CD14-positive monocyte (primary cell): ENCODE measurements around the gene MAPKAPK3. TPM values are rescaled to one million over a fixed set of nuclear protein-coding genes. Genes with fewer than 3 reads are reported as not detected.
A peak's percentile ranks its signal among the peaks of the same experiment; 100 is the strongest.

ENCODE experiments used
- DNase-seq, 3 donors: peaks; one replicate each; pipeline ENCODE4 v3.0.0-alpha.2; 2011 to 2022
- H2AFZ ChIP-seq: 2 replicates; pipeline ENCODE4 v1.6.0; 2012; ENCODE audit warnings: mild to moderate bottlenecking, low read depth, low read length, inconsistent platforms; ENCODE audit not compliant: insufficient read depth, poor library complexity, severe bottlenecking
- H3K27ac ChIP-seq, 2 donors: 1 replicate in 1 of 2; 2 replicates in 1 of 2; pipeline ENCODE4 v1.5.1; 2012 to 2013; ENCODE audit warnings: low read length in 2 of 2, control low read depth in 1 of 2, inconsistent platforms in 1 of 2, low read depth in 1 of 2, mild to moderate bottlenecking in 1 of 2
- H3K27me3 ChIP-seq, 2 donors: one replicate each; pipeline versions ENCODE4 v1.6.0 to v1.6.1; 2011 to 2013; ENCODE audit warnings: low read length in 2 of 2; ENCODE audit not compliant: control insufficient read depth in 2 of 2, insufficient read depth in 2 of 2
- H3K36me3 ChIP-seq, 2 donors: replicated peaks in 1 of 2; 1 replicate in 1 of 2; 2 replicates in 1 of 2; pipeline versions ENCODE4 v1.5.1 to v1.6.1; 2012 to 2013; ENCODE audit warnings: low read length in 2 of 2, control low read depth in 1 of 2, inconsistent platforms in 1 of 2, mild to moderate bottlenecking in 1 of 2; ENCODE audit not compliant: insufficient read depth in 2 of 2, control insufficient read depth in 1 of 2
- H3K4me1 ChIP-seq, 2 donors: 1 replicate in 1 of 2; 2 replicates in 1 of 2; pipeline versions ENCODE4 v1.5.1 to v1.6.1; 2012 to 2013; ENCODE audit warnings: low read length in 2 of 2, control low read depth in 1 of 2, inconsistent platforms in 1 of 2, mild to moderate bottlenecking in 1 of 2, moderate library complexity in 1 of 2; ENCODE audit not compliant: insufficient read depth in 2 of 2, control insufficient read depth in 1 of 2
- H3K4me2 ChIP-seq: replicated peaks from 2 replicates; pipeline ENCODE3; 2012; ENCODE audit warnings: low read length, moderate library complexity, mild to moderate bottlenecking; ENCODE audit not compliant: poor library complexity, severe bottlenecking; ENCODE audit errors: extremely low read depth
- H3K4me3 ChIP-seq, 3 experiments: fragments of 200-600 bp in 1 of 3; sonication (generic) in 1 of 3; replicated peaks in 1 of 3; 1 replicate in 2 of 3; 2 replicates in 1 of 3; pipeline ENCODE4 v1.5.1; 2011 to 2013; ENCODE audit warnings: low read length in 3 of 3, mild to moderate bottlenecking in 3 of 3, control low read depth in 2 of 3, low read depth in 2 of 3, inconsistent platforms in 1 of 3, moderate library complexity in 1 of 3
- H3K79me2 ChIP-seq: 2 replicates; pipeline ENCODE4 v1.6.0; 2012; ENCODE audit warnings: mild to moderate bottlenecking, control low read depth, inconsistent platforms, low read length, moderate library complexity; ENCODE audit not compliant: insufficient read depth
- H3K9ac ChIP-seq: 2 replicates; pipeline ENCODE4 v1.6.0; 2017; ENCODE audit warnings: low read length, mild to moderate bottlenecking; ENCODE audit not compliant: insufficient read depth, poor library complexity, severe bottlenecking
- H3K9me3 ChIP-seq, 2 donors: replicated peaks in 1 of 2; 1 replicate in 1 of 2; 2 replicates in 1 of 2; pipeline versions ENCODE4 v1.5.1 to v1.6.1; 2012 to 2013; ENCODE audit warnings: low read length in 2 of 2, control low read depth in 1 of 2; ENCODE audit not compliant: control insufficient read depth in 1 of 2, insufficient read depth in 1 of 2
- H4K20me1 ChIP-seq: 2 replicates; pipeline ENCODE4 v1.6.0; 2012; ENCODE audit warnings: mild to moderate bottlenecking, low read length, control low read depth, moderate library complexity; ENCODE audit not compliant: insufficient read depth
- H3K27ac Mint-ChIP-seq, 7 donors: one replicate each; pipeline ENCODE4 v1.8.0; 2020; ENCODE audit warnings: mild to moderate bottlenecking in 7 of 7, mixed read lengths in 7 of 7, moderate library complexity in 6 of 7, inconsistent platforms in 2 of 7
- H3K27me3 Mint-ChIP-seq, 3 donors: one replicate each; pipeline ENCODE4 v1.8.0; 2021 to 2022; ENCODE audit warnings: low read depth in 3 of 3, mild to moderate bottlenecking in 3 of 3, mixed read lengths in 3 of 3, moderate library complexity in 3 of 3, inconsistent platforms in 1 of 3
- H3K36me3 Mint-ChIP-seq, 2 donors: one replicate each; pipeline ENCODE4 v1.8.0; 2020; ENCODE audit warnings: mixed read lengths in 2 of 2, inconsistent platforms in 1 of 2, mild to moderate bottlenecking in 1 of 2
- H3K4me1 Mint-ChIP-seq: one replicate; pipeline ENCODE4 v1.8.0; 2020; ENCODE audit warnings: mild to moderate bottlenecking, mixed read lengths
- H3K4me3 Mint-ChIP-seq, 2 donors: one replicate each; pipeline ENCODE4 v1.8.0; 2020; ENCODE audit warnings: mild to moderate bottlenecking in 2 of 2, mixed read lengths in 2 of 2, moderate library complexity in 1 of 2
- H3K9me3 Mint-ChIP-seq, 7 donors: one replicate each; pipeline ENCODE4 v1.8.0; 2020 to 2022; ENCODE audit warnings: mixed read lengths in 7 of 7, mild to moderate bottlenecking in 6 of 7, moderate library complexity in 6 of 7, inconsistent platforms in 2 of 7
- WGBS: methylation state at CpG from one replicate; pipeline ENCODE4 v1.1.5; 2013; ENCODE audit warnings: missing lambda C conversion rate; ENCODE audit not compliant: insufficient coverage; 5-methylcytosine and 5-hydroxymethylcytosine counted together
- intact Hi-C, 2 donors: fragments of 100-400 bp; cut with micrococcal nuclease; formaldehyde crosslinking; loops; one replicate each; pipeline versions ENCODE4 v1.15.0 to v1.15.1; 2023
- polyA plus RNA-seq, 3 donors: library from polyadenylated mRNA; depleted of rRNA in 1 of 3; unstranded in 2 of 3; stranded (reverse) in 1 of 3; fragments of 300-500 nt in 2 of 3; fragments of >200 nt in 1 of 3; fragmentation: Illumina TruSeq in 2 of 3; gene quantifications; 1 replicate in 2 of 3; 2 replicates in 1 of 3; pipeline ENCODE4 v1.2.3, GENCODE V29; 2012 to 2021
- TF ChIP-seq, protein P1 (sequence below): fragments of 200-600 bp; IDR thresholded peaks from one replicate; pipeline ENCODE4 v1.8.0; 2022; ENCODE audit warnings: antibody characterized with exemption, mild to moderate bottlenecking

The MAPKAPK3 gene
- polyA plus RNA-seq, 3 donors: 173 to 252 (median 201) TPM

GRCh38 chr3:50620820-50621219 is 3.9 kb downstream of the MAPKAPK3 start:
- H3K4me2 ChIP-seq: peak overlapping the region; percentile 84
- Mint-ChIP-seq H3K36me3 (peaks cover 46 to 64% of the 10 kb centered on the region in 2 donors), H3K27me3 (peaks cover 0 to 2% (median 0%) of the 10 kb centered on the region in 3 donors), H3K9me3 (no peaks in the 10 kb centered on the region), H3K4me1 (peaks cover 84% of the 10 kb centered on the region), H3K4me3 (peak overlapping the region; percentile 96 to 98), H3K27ac (peak overlapping the region; percentile 98 to 99 (median 99))
- no peaks in the 10 kb centered on the region for H3K9me3 ChIP-seq
- H3K27ac ChIP-seq: peak overlapping the region; percentile 89 to 94
- H3K4me3 ChIP-seq: peak overlapping the region; percentile 12 to 88 (median 12)
- 0% methylated on average over 1 of the region's 4 CpGs for WGBS
- peak overlapping the region; percentile 64 for H3K9ac ChIP-seq
- TF ChIP-seq, protein P1, sequence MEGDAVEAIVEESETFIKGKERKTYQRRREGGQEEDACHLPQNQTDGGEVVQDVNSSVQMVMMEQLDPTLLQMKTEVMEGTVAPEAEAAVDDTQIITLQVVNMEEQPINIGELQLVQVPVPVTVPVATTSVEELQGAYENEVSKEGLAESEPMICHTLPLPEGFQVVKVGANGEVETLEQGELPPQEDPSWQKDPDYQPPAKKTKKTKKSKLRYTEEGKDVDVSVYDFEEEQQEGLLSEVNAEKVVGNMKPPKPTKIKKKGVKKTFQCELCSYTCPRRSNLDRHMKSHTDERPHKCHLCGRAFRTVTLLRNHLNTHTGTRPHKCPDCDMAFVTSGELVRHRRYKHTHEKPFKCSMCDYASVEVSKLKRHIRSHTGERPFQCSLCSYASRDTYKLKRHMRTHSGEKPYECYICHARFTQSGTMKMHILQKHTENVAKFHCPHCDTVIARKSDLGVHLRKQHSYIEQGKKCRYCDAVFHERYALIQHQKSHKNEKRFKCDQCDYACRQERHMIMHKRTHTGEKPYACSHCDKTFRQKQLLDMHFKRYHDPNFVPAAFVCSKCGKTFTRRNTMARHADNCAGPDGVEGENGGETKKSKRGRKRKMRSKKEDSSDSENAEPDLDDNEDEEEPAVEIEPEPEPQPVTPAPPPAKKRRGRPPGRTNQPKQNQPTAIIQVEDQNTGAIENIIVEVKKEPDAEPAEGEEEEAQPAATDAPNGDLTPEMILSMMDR: peak; percentile 20
- H3K79me2 ChIP-seq: peaks cover 87% of the 10 kb centered on the region
- intact Hi-C loops: no loop called here
- peaks cover 91 to 96% of the 10 kb centered on the region in 2 donors for H3K4me1 ChIP-seq
- no peak overlapping the region for H2AFZ ChIP-seq
- no peaks in the 10 kb centered on the region for H3K27me3 ChIP-seq
- H3K36me3 ChIP-seq: peaks cover 25 to 42% of the 10 kb centered on the region in 2 donors
- peaks cover 50% of the 10 kb centered on the region for H4K20me1 ChIP-seq
- DNase-seq: peak; percentile 78 to 83 (median 82)

- Mint-ChIP-seq H3K36me3 (peaks cover 54 to 80% of the 10 kb centered on the region in 2 donors), H3K4me3 (peak overlapping the region in 1 of 2 donors; percentile 51), H3K27ac (peak overlapping the region; percentile 83 to 99 (median 92)), H3K27me3 (peaks cover 0 to 2% (median 0%) of the 10 kb centered on the region in 3 donors), H3K9me3 (no peaks in the 10 kb centered on the region), H3K4me1 (peaks cover 97% of the 10 kb centered on the region)
- TF ChIP-seq, protein P1: no peak
- Histone ChIP-seq H3K4me3 (peak overlapping the region in 1 of 3 experiments; percentile 24), H3K27me3 (no peaks in the 10 kb centered on the region), H3K9ac (no peak overlapping the region), H2AFZ (no peak overlapping the region), H3K4me2 (peak overlapping the region; percentile 84), H3K4me1 (peaks cover 100% of the 10 kb centered on the region in 2 donors), H4K20me1 (peaks cover 69% of the 10 kb centered on the region), H3K79me2 (peaks cover 97% of the 10 kb centered on the region), H3K27ac (peak overlapping the region; percentile 36 to 94), H3K9me3 (no peaks in the 10 kb centered on the region), H3K36me3 (peaks cover 29 to 49% of the 10 kb centered on the region in 2 donors)
- DNase-seq: no peak
- 100% methylated on average over 1 of the region's 3 CpGs for whole genome bisulfite sequencing
- intact Hi-C loops: no loop called here
Observed at GRCh38 chr3:50622881-50623280, 5.9 kb downstream of the MAPKAPK3 start.
